ENCODE measurements around the gene ARHGAP4. TPM values are rescaled to one million over a fixed set of nuclear protein-coding genes. Genes with fewer than 3 reads are reported as not detected.

Gene ARHGAP4
- total and polyA plus RNA-seq, 2 donors (not counting 3 experiments of a cell fraction or from before 2014, with no cell fraction given), result 20.9 to 33.3 TPM

- no peaks in the 10 kb centered on the region for H3K9me1 ChIP-seq (replicated peaks; ENCODE audit: control insufficient read depth, extremely low read depth, insufficient read depth, low read length)
- H3K27ac ChIP-seq (ENCODE audit: insufficient read depth, low read depth, low read length), result peak overlapping the region; percentile 19
- ChIA-PET CTCF (interaction anchor here (3.4 to 3.5 kb wide), 2 partner anchors 10 to 14 kb away, joined by 29 to 30 read pairs; no protein-coding TSS in a partner anchor), POLR2A (no interaction called here)
- no peaks in the 10 kb centered on the region for H4K20me1 ChIP-seq (replicated peaks; ENCODE audit: control insufficient read depth, extremely low read depth, insufficient read depth, low read length)
- H3K9ac ChIP-seq (replicated peaks; ENCODE audit: extremely low read depth, insufficient read depth, low read length), result peak overlapping the region; percentile 62
- no peaks in the 10 kb centered on the region for H3K9me3 ChIP-seq (replicated peaks; ENCODE audit: control insufficient read depth, insufficient read depth, low read length)
- TF ChIP-seq MYC (IDR thresholded peaks at IDR 0.05; ENCODE audit: low read depth, low read length) (no peak), POLR2A (IDR thresholded peaks at IDR 0.05; ENCODE audit: low read depth, low read length) (no peak), POLR2AphosphoS5 (IDR thresholded peaks at IDR 0.05; ENCODE audit: insufficient read depth, low read depth, low read length) (no peak), JUN (IDR thresholded peaks at IDR 0.05; ENCODE audit: borderline replicate concordance, insufficient read depth, insufficient read length, low read depth) (no peak), FOS (IDR thresholded peaks at IDR 0.05; ENCODE audit: borderline replicate concordance, insufficient read depth, low read length) (no peak), EZH2 (IDR thresholded peaks at IDR 0.05; ENCODE audit: borderline replicate concordance, low read depth, low read length, severe bottlenecking) (no peak), CTCF (IDR thresholded peaks at IDR 0.05; ENCODE audit: extremely low read depth in 1 of 2, insufficient read depth in 1 of 2, low read depth in 1 of 2, low read length in 2 of 2) (no peak), GATA2 (IDR thresholded peaks at IDR 0.05; ENCODE audit: insufficient read depth, insufficient read length, low read depth, low read length) (no peak), MAX (IDR thresholded peaks at IDR 0.05; ENCODE audit: insufficient read depth, insufficient read length) (no peak)
- peak overlapping the region; percentile 33 to 57 (median 39) for H3K4me3 ChIP-seq (replicated peaks in 1 of 3; ENCODE audit: insufficient read depth in 1 of 3, low read depth in 1 of 3, low read length in 3 of 3)
- H3K4me1 ChIP-seq (ENCODE audit: control insufficient read depth, extremely low read depth, insufficient read depth, low read length), result peaks cover 6% of the 10 kb centered on the region
- H3K36me3 ChIP-seq (ENCODE audit: control insufficient read depth in 2 of 2, extremely low read depth in 1 of 2, insufficient read depth in 2 of 2, low read length in 2 of 2), result peaks cover 0 to 14% of the 10 kb centered on the region in 2 experiments
- H3K79me2 ChIP-seq (ENCODE audit: control insufficient read depth, insufficient read depth, low read length), result peaks cover 28% of the 10 kb centered on the region
- intact Hi-C loops (cut with micrococcal nuclease), result no loop called here
- no peak overlapping the region for H2AFZ ChIP-seq (ENCODE audit: low read depth, low read length)
- peak overlapping the region; percentile 64 for H3K4me2 ChIP-seq (ENCODE audit: insufficient read depth, low read length)
- dilution Hi-C loops (cut with MboI; ENCODE audit: extremely low pct_ligation_motif_present, low sequenced_read_pairs), result no loop called here
- FAIRE-seq (peak; percentile 77), DNase-seq (ENCODE audit: low read depth, low spot score) (no peak)
- no TSS peak for BruUV-seq (replicated peaks)
- H3K27me3 ChIP-seq (ENCODE audit: control insufficient read depth in 2 of 2, insufficient read depth in 2 of 2, low read length in 2 of 2), result no peaks in the 10 kb centered on the region
These were observed 7.7 kb upstream of the ARHGAP4 start for GRCh38 chrX:153933748-153934147.

All from endothelial cell of umbilical vein (primary cell).